Pulmonary artery endothelial cell (primary cell): Measurements from ENCODE around the gene DLEC1. TPM values are rescaled to one million over a fixed set of nuclear protein-coding genes. Genes with fewer than 3 reads are reported as not detected.
"Not testable (repeated sequence)": the region's sequence is repeated elsewhere in the genome, so short reads cannot be mapped to it uniquely, and the experiment has no call there.

Experiments used
- DNase-seq: peaks from one replicate; pipeline ENCODE4 v3.0.0-alpha.2; 2011; ENCODE audit warnings: low read depth, low spot score
- total RNA-seq: library from RNA; depleted of rRNA; stranded (reverse); fragments of >200 nt; gene quantifications from 2 replicates; pipeline ENCODE4 v1.2.3, GENCODE V29; 2014

Gene DLEC1
- total RNA-seq, 1 donor from 2014 or later = not detected

GRCh38 chr3:38017445-38018295, 21.3 kb upstream of the DLEC1 start:
- no peak for DNase-seq

DNA sequence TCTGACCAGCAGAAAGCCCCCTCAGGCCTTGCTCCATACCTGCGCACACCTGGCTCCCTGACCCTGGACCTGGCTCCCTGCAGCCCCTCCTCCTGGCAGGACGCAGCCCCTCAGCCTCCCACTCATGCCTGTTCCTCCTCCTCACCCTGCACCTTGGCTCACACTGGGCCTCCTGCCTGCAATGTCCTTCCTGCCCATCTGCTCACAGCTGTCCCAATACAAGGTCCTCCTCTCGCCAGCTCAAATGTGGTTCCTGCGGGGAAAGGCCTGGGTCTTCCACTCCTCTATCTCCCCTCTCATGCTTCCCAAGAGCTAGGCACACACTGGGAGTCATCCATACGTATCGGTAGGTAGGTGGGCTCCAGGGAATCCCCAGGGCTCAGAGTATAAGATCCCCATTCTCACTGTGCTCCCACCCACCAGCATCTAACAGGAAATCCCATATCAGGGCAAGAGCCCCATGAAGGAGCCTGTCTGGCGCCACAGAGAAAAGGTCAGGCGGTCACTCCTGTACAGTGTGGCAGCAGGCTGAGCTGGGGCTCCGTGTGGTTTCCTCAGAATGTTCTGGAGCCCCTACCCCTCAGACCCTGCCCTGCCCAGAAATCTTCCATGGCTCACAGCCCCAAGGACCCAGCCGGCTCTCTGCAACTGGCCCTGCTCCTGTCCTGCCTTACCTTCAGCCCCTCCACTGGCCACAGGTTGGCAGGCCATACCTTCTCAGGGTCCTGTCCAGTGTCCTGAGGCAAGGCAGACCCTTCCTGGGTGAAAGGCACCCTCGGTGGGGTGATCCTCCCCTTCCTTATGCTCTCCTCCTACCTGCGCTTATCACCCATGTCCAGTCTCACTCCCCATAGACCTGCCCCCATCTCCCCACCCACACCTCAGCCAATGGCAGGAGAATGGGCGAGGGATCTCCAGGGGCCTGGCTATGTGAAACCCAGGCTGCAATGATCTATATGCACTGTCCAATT, 20.4 kb upstream of the DLEC1 start:
- no peak for DNase-seq

- DNase-seq = no peak
These were observed 19.2 kb upstream of the DLEC1 start for GRCh38 chr3:38019658-38020341.

GRCh38 chr3:38020342-38020726, 18.7 kb upstream of the DLEC1 start:
- no peak for DNase-seq

GRCh38 chr3:38021196-38021595, 17.8 kb upstream of the DLEC1 start:
- DNase-seq = no peak

- no peak for DNase-seq
These were observed 16.7 kb upstream of the DLEC1 start for GRCh38 chr3:38022301-38022700.

DNA sequence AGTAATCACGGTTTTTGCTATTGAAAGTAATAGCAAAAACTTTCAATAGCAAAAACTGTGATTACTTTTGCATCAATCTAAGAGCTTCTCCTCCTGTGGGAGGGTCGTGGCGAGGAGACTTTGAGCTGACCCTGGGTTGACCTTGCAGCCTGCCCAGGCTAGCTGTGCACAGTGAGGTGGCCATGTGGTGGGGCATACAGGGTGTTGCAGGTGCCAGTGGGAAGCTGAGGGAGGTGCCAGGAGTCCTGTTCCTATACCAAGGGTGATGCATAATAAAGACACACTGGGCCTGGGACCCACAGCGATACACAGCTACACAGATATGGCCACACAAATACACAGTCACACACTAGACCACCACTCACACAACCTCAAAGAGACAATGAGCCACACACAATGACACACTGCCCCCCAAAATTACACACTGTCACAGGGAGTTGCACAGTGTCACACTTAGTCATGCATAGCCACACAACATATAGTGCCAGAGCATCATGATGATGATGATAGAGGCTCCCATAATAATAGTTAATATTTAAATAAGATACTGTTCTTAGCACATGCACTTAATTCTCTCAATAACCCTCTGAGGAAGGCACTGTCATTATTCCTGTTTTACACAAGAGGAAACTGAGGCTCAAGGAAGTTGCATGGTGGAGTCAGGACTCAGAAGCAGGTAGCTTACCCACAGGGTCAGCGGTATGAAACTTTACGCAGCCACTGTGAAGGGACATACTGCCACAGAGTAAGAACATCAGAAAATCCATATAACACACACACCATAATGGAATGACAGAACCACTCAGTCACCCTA, 15.9 kb upstream of the DLEC1 start:
- DNase-seq = no peak

GRCh38 chr3:38026856-38027255, 12.2 kb upstream of the DLEC1 start:
- no peak for DNase-seq

- no peak for DNase-seq
These were observed 11.2 kb upstream of the DLEC1 start for GRCh38 chr3:38027466-38028465.

GRCh38 chr3:38028621-38029361, 10.2 kb upstream of the DLEC1 start:
- no peak for DNase-seq

DNA sequence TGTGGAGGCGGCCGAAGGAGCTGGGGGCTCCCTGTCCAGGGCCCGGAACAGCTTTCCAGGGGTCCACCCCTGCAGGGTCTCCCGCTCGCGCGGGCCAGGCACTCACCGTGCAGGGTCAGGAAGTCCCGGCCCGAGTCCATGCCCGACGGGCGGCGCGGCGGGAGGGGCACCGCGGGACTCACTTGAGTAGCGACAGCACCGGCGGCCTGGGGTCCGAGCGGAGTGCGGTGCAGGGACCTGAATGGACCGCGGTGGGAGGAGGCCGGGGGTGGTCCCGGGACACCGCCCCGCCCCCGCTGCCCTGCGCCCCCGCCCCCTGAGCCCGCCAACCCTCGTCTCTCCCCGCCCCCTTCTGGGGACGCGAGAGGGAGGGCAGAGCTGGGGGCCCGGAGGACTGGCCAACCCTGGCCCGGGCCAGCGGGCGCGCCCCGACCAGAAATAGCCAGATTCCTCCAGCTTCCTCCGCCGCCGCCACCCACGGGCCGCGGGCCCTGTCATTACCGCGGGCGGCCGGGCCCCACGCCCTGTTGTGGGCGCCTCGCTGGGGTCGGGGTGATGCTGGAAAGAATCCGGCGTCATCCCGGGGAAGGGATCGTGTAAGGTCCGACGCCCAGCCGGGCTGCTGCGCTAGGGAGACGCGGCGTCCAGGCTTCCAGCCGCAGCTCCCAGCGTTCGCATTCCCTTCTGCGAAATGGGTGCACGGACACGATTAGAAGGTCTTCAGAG, 9.4 kb upstream of the DLEC1 start, which contains the start of gene PLCD1:
TSS of gene PLCD1 (minus strand) at position 243 of the 726 bp plus-strand sequence. CDS start at position 140, 103 bp downstream.
- no peak for DNase-seq

GRCh38 chr3:38030126-38031021, 8.6 kb upstream of the DLEC1 start:
- DNase-seq = no peak

GRCh38 chr3:38031022-38031994, 7.7 kb upstream of the DLEC1 start:
- no peak for DNase-seq

GRCh38 chr3:38032328-38032865, 6.6 kb upstream of the DLEC1 start:
- DNase-seq = no peak

DNA sequence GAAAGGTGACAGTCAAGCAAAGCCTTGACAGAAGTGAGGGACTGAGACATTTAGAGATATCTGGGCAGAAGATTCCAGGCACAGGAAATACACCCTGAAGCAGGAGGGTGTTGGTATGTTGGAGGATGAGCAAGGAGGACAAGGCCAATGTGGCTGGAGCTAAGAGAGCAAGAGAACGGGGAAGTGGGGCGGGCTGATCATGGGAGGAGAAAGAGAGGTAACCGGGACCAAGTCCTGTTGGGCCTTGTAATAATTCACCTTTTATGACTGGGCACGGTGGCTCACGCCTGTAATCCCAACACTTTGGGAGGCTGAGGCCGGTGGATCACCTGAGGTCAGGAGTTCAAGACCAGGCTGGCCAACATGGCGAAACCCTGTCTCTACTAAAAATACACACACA, 5.4 kb upstream of the DLEC1 start:
- not testable (repeated sequence) for DNase-seq
